GM23338 (cell line): Measurements from ENCODE around the gene ZBED3. TPM values are rescaled to one million over a fixed set of nuclear protein-coding genes. Genes with fewer than 3 reads are reported as not detected.

Source experiments
- ATAC-seq: fragments of 200-7000 bp; cut with Tn5 transposase; 3 replicates; pipeline ENCODE4 v1.9.1; 2020
- DNase-seq: peaks from one replicate; pipeline ENCODE4 v3.0.0-alpha.2; 2015; ENCODE audit warnings: low spot score
- H2AFZ ChIP-seq: fragments of 200-600 bp; sonication (generic); 2 replicates; pipeline ENCODE4 v1.8.0; 2016; ENCODE audit warnings: antibody characterized with exemption, mild to moderate bottlenecking, moderate library complexity
- H3F3A ChIP-seq: fragments of 200-600 bp; sonication (generic); replicated peaks from 2 replicates; pipeline ENCODE4 v1.8.0; 2017; ENCODE audit warnings: antibody characterized with exemption, mixed run types, low read depth
- H3K27ac ChIP-seq: fragments of 200-600 bp; sonication (generic); 2 replicates; pipeline ENCODE4 v1.6.1; 2016; ENCODE audit warnings: low read depth
- H3K27me3 ChIP-seq: fragments of 200-600 bp; sonication (generic); 2 replicates; pipeline ENCODE4 v1.8.0; 2016; ENCODE audit warnings: mild to moderate bottlenecking, mixed run types, moderate library complexity; ENCODE audit not compliant: insufficient read depth
- H3K36me3 ChIP-seq: fragments of 200-600 bp; sonication (generic); 2 replicates; pipeline ENCODE4 v1.8.0; 2016; ENCODE audit warnings: mild to moderate bottlenecking; ENCODE audit not compliant: insufficient read depth
- H3K4me1 ChIP-seq: fragments of 200-600 bp; sonication (generic); 2 replicates; pipeline ENCODE4 v1.8.0; 2016; ENCODE audit warnings: mild to moderate bottlenecking, moderate library complexity; ENCODE audit not compliant: insufficient read depth
- H3K4me2 ChIP-seq: fragments of 200-600 bp; sonication (generic); 2 replicates; pipeline ENCODE4 v1.7.1; 2017; ENCODE audit warnings: mixed run types
- H3K4me3 ChIP-seq: fragments of 200-600 bp; sonication (generic); 2 replicates; pipeline ENCODE4 v1.6.1; 2016; ENCODE audit warnings: mixed run types
- H3K79me2 ChIP-seq: fragments of 200-600 bp; sonication (generic); replicated peaks from 2 replicates; pipeline ENCODE4 v1.8.0; 2017; ENCODE audit warnings: mild to moderate bottlenecking; ENCODE audit not compliant: insufficient read depth
- H3K9me2 ChIP-seq: fragments of 200-600 bp; sonication (generic); 2 replicates; pipeline ENCODE4 v1.8.0; 2017; ENCODE audit not compliant: insufficient read depth
- H4K20me1 ChIP-seq: fragments of 200-600 bp; sonication (generic); replicated peaks from 2 replicates; pipeline ENCODE4 v1.8.0; 2017; ENCODE audit warnings: mild to moderate bottlenecking; ENCODE audit not compliant: insufficient read depth
- H3K27ac Mint-ChIP-seq: 2 replicates; pipeline ENCODE4 v1.8.0; 2020; ENCODE audit warnings: inconsistent platforms, mild to moderate bottlenecking, moderate library complexity, mixed read lengths
- H3K27me3 Mint-ChIP-seq: 3 replicates; pipeline ENCODE4 v1.8.0; 2022; ENCODE audit warnings: low read depth, mild to moderate bottlenecking, moderate library complexity, mixed read lengths, inconsistent platforms; ENCODE audit not compliant: insufficient read depth, poor library complexity
- H3K36me3 Mint-ChIP-seq: 3 replicates; pipeline ENCODE4 v1.8.0; 2021; ENCODE audit warnings: low read depth, mild to moderate bottlenecking, inconsistent platforms, moderate library complexity, mixed read lengths
- H3K4me1 Mint-ChIP-seq: 3 replicates; pipeline ENCODE4 v1.8.0; 2020; ENCODE audit warnings: mild to moderate bottlenecking, inconsistent platforms, mixed read lengths
- H3K4me3 Mint-ChIP-seq: 3 replicates; pipeline ENCODE4 v1.8.0; 2021; ENCODE audit warnings: moderate library complexity, mild to moderate bottlenecking, inconsistent platforms, mixed read lengths
- H3K9me3 Mint-ChIP-seq: 3 replicates; pipeline ENCODE4 v1.8.0; 2020; ENCODE audit warnings: moderate library complexity, mild to moderate bottlenecking, inconsistent platforms, mixed read lengths
- JUNB ChIP-seq: IDR thresholded peaks from one replicate; pipeline ENCODE4 v1.6.1; 2016; ENCODE audit warnings: antibody characterized with exemption; ENCODE audit not compliant: unreplicated experiment
- NANOG ChIP-seq: IDR thresholded peaks from 2 replicates; pipeline ENCODE4 v1.6.1; 2016; ENCODE audit warnings: antibody characterized with exemption, borderline replicate concordance
- POLR2AphosphoS5 ChIP-seq: IDR thresholded peaks from 2 replicates; pipeline ENCODE4 v1.6.1; 2016; ENCODE audit warnings: antibody characterized with exemption, low read depth
- STAT1 ChIP-seq: IDR thresholded peaks from one replicate; pipeline ENCODE4 v1.6.1; 2016; ENCODE audit warnings: antibody characterized with exemption; ENCODE audit not compliant: unreplicated experiment
- ZNF114 ChIP-seq: fragments of 250-450 bp; sonication (Bioruptor Pico); IDR thresholded peaks from 2 replicates; pipeline ENCODE4 v1.5.0; 2020; ENCODE audit warnings: mild to moderate bottlenecking, moderate library complexity
- ZNF462 ChIP-seq: fragments of 250-450 bp; sonication (Bioruptor Pico); IDR thresholded peaks from 2 replicates; pipeline ENCODE4 v1.5.0; 2020; ENCODE audit warnings: mild to moderate bottlenecking, moderate library complexity
- polyA plus RNA-seq: library from polyadenylated mRNA; unstranded; fragments of >200 nt; fragmentation: Nextera tagmentation; extraction: Ambion mirVana; gene quantifications from 2 replicates; pipeline ENCODE4 v1.2.1, GENCODE V29; 2016
- total RNA-seq: library from RNA; depleted of rRNA; stranded (reverse); fragments of >200 nt; shearing (Covaris generic); gene quantifications from 2 replicates; pipeline ENCODE4 v1.2.3, GENCODE V29; 2014

The ZBED3 gene
- total and polyA plus RNA-seq, 2 experiments from 2014 or later: 4.2 to 9.3 TPM

- Histone ChIP-seq H3K4me3 (no peak overlapping the region), H3K4me2 (no peak overlapping the region), H4K20me1 (no peaks in the 10 kb centered on the region), H3K27ac (no peak overlapping the region), H3K9me2 (0 out of 2 replicates have a peak, but pooled peaks cover 5% of the 10 kb centered on the region), H2AFZ (no peak overlapping the region), H3K79me2 (0 out of 2 replicates have a peak, but pooled peaks cover 5% of the 10 kb centered on the region), H3F3A (peaks cover 3% of the 10 kb centered on the region; the same call in 1 of the 2 replicates), H3K27me3 (peaks cover 8% of the 10 kb centered on the region; the same call in 1 of the 2 replicates), H3K36me3 (peaks cover 11% of the 10 kb centered on the region; the same call in 1 of the 2 replicates), H3K4me1 (no peaks in the 10 kb centered on the region)
- Mint-ChIP-seq H3K27me3 (peaks cover 10% of the 10 kb centered on the region), H3K27ac (no peak overlapping the region), H3K36me3 (peaks cover 30% of the 10 kb centered on the region), H3K4me3 (no peak overlapping the region), H3K9me3 (peaks cover 27% of the 10 kb centered on the region), H3K4me1 (peaks cover 6% of the 10 kb centered on the region)
- TF ChIP-seq JUNB (no peak), STAT1 (no peak), ZNF114 (no peak), POLR2AphosphoS5 (no peak), NANOG (no peak), ZNF462 (no peak)
- ATAC-seq (no peak), DNase-seq (no peak)
Measured at GRCh38 chr5:77028631-77029375, 58.3 kb downstream of the ZBED3 start.
